Omental fat pad (tissue), 4 donors: ENCODE data around the gene RSPH3. TPM values are rescaled to one million over a fixed set of nuclear protein-coding genes. Genes with fewer than 3 reads are reported as not detected.

Source experiments
- ATAC-seq: fragments of 150-250 bp; one replicate; pipeline ENCODE4 v1.9.1; 2016; ENCODE audit warnings: mild to moderate bottlenecking, moderate library complexity; ENCODE audit not compliant: low FRiP score
- DNase-seq: peaks from one replicate; pipeline ENCODE4 v3.0.0-alpha.2; 2019; ENCODE audit warnings: low spot score
- CTCF ChIP-seq, 3 donors: fragments of 450-650 bp; IDR thresholded peaks; one replicate each; pipeline ENCODE4 v1.5.1; 2016 to 2017; ENCODE audit warnings: antibody characterized with exemption in 3 of 3, mild to moderate bottlenecking in 3 of 3, moderate library complexity in 2 of 3
- small RNA-seq: library from RNA; depleted of rRNA; stranded (forward); fragments of <200 nt; gene quantifications from one replicate; pipeline ENCODE3, GENCODE V24; 2016
- total RNA-seq, 4 donors: library from RNA; depleted of rRNA; stranded (reverse); fragments of >200 nt; gene quantifications; one replicate each; pipeline ENCODE4 v1.1.0, GENCODE V29; 2016

The RSPH3 gene
- total RNA-seq, 4 donors from 2014 or later = 6.4 to 11.7 (median 7.5) TPM

- ATAC-seq = no peak
- no peak for TF ChIP-seq CTCF (IDR thresholded peaks at IDR 0.05)
- DNase-seq = no peak
These were observed 73.6 kb downstream of the RSPH3 start for GRCh38 chr6:158926414-158926813.

DNA sequence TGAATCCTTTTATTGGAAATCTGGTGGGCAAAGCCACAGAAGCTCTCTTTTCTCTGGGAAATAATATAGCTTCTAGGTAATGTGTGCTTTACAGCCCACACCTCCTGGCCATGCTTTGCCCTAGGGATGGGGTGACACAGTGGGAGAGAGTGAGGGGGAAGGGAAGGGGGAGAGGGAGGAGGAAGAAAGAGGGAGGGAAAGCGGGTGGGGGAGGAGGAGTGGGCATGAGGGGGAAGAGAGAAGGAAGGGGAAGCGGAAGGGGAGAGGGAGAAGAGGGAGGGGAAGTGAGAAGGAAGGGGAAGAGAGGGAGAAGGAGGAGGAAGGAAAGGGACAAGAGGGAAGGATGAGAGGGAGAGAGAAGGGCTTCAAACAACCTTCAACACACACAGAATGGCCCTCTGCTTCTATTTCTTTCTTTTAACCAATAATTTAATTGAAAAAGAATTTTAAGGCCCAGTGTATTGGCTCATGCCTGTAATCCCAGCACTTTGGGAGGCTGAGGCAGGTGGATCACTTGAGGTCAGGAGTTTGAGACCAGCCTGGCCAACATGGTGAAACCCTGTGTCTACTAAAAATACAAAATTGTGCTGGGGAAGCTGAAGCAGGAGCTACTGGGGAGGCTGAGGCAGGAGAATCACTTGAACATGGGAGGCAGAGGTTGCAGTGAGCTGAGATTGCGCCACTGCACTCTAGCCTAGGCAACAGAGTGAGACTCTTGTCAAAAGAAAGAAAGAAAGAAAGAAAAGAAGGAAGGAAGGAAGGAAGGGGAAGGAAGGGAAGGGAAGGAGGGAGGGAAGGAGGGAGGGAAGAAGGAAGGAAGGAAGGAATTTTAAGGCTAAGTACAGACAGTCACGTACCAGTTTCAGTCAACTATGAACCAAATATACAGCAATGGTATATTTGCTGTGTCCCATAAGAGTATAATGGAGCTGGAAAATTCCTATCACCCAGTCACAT lies 75.2 kb downstream of the RSPH3 start:
- no peak for TF ChIP-seq CTCF (IDR thresholded peaks at IDR 0.05)
- DNase-seq = no peak
- ATAC-seq = no peak

- ATAC-seq = no peak
- no peak for TF ChIP-seq CTCF (IDR thresholded peaks at IDR 0.05)
- DNase-seq = no peak
These were observed 76.0 kb downstream of the RSPH3 start for GRCh38 chr6:158923805-158924498.

Small RNA genes lying within 50 kb of the gene (small RNA-seq; reads per million reads assigned to genes)
- not detected for gene RNU6-293P

Other genes starting within 250 kb of the RSPH3 start
- 100 to 1,000 TPM in 2 of 4 donors, 10 to 100 TPM in 2; 60.9 to 480 (median 251) TPM for gene EZR, start 180.8 kb downstream of the RSPH3 start, total RNA-seq
- 1 to 10 TPM; 3.1 to 5.7 (median 4.8) TPM for gene TAGAP, start 44.8 kb upstream of the RSPH3 start, total RNA-seq
- under 1 TPM in 3 of 4 donors, not detected in 1; 0.12 to 0.47 (median 0.28) TPM for gene FNDC1, start 169.2 kb upstream of the RSPH3 start, total RNA-seq